ENCODE data around the gene NAB2. TPM values are rescaled to one million over a fixed set of nuclear protein-coding genes. Genes with fewer than 3 reads are reported as not detected.

The NAB2 gene
- total and polyA plus RNA-seq, 5 donors: 12.8 to 22.7 (median 13.8) TPM

GRCh38 chr12:57087691-57088353 is 1.1 kb upstream of the NAB2 start:
- peak; percentile 91 to 96 (median 96) for DNase-seq
- no peaks in the 10 kb centered on the region for H3K9me3 ChIP-seq (ENCODE audit: control insufficient read depth, low read length)
- intact Hi-C loops (cut with DNase I): no loop called here
- H3K4me3 ChIP-seq (ENCODE audit: low read length): peak overlapping the region; percentile 78
- under 1% methylated on average over 37 of the region's 37 CpGs for WGBS
- H3K27ac ChIP-seq (ENCODE audit: low read length): peak overlapping the region; percentile 100
- no peaks in the 10 kb centered on the region for H3K27me3 ChIP-seq (ENCODE audit: control insufficient read depth, insufficient read depth)
- peaks cover 4% of the 10 kb centered on the region for H3K4me1 ChIP-seq (ENCODE audit: control insufficient read depth, insufficient read depth, low read length)
- peak; percentile 65 to 73 for ATAC-seq

DNA sequence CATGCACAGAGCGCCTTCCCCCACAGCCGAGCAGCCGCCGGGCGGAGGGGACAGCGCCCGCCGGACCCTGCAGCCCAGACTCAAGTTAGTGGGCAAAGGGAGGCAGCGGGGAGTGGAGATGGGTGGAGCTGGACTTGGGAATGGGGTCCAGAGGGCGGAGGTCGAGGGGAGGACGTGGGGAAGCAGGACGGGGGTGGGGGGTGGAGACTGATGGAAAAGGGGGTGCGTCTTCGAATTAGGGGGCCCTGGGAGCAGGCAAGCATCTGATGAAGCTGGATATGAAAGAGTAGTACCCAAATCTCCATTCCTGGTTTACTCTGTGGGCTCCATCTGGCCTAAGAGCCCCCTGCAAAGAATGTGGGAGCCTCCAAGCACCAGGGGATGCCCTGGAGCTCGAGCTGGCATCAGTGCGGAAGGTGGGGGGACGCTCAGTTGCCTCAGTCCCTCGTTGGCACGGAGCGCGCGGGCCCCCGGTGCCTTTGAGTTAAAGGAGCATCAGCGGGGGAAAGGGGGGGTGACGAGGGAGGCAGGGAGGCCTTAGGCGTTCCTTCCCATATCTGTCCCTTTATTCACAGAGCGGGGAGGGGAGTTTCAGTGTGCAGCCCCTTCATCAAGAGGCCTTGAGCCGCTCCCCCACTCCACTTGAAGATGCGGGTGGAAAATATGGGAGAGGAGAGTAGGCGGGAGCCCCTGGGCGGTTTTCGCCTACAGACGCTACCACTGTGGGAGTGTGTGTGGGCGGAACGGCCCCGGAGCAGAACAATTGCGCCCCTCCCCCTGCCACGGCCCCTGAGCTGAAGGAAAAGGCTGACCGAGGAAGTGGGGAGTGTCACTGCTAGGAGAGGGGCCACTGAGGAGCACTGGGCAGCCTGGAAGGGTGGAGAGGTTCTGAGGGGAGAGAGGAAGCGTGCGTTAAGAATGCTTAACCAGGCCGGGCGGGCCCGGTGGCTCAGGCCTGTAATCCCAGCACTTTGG is 644 bp downstream of the NAB2 start:
- Histone ChIP-seq H3K4me3 (ENCODE audit: low read length) (peak overlapping the region; percentile 74), H3K9me3 (ENCODE audit: control insufficient read depth, low read length) (no peaks in the 10 kb centered on the region), H3K27ac (ENCODE audit: low read length) (peak overlapping the region; percentile 89), H3K27me3 (ENCODE audit: control insufficient read depth, insufficient read depth) (no peaks in the 10 kb centered on the region), H3K4me1 (ENCODE audit: control insufficient read depth, insufficient read depth, low read length) (peaks cover 4% of the 10 kb centered on the region)
- peak; percentile 91 to 95 (median 94) for DNase-seq
- WGBS: under 1% methylated on average over 45 of the region's 45 CpGs
- ATAC-seq: peak; percentile 12 to 47
- intact Hi-C loops (cut with DNase I): no loop called here

GRCh38 chr12:57090490-57090889 is 1.6 kb downstream of the NAB2 start:
- Histone ChIP-seq H3K27me3 (ENCODE audit: control insufficient read depth, insufficient read depth) (no peaks in the 10 kb centered on the region), H3K9me3 (ENCODE audit: control insufficient read depth, low read length) (no peaks in the 10 kb centered on the region), H3K4me3 (ENCODE audit: low read length) (peak overlapping the region; percentile 74), H3K4me1 (ENCODE audit: control insufficient read depth, insufficient read depth, low read length) (peaks cover 4% of the 10 kb centered on the region), H3K27ac (ENCODE audit: low read length) (peak overlapping the region; percentile 37)
- 33% methylated on average over 6 of the region's 6 CpGs for WGBS
- DNase-seq (peak in 1 of 3 donors; percentile 49), ATAC-seq (no peak)
- intact Hi-C loops (cut with DNase I): no loop called here

DNA sequence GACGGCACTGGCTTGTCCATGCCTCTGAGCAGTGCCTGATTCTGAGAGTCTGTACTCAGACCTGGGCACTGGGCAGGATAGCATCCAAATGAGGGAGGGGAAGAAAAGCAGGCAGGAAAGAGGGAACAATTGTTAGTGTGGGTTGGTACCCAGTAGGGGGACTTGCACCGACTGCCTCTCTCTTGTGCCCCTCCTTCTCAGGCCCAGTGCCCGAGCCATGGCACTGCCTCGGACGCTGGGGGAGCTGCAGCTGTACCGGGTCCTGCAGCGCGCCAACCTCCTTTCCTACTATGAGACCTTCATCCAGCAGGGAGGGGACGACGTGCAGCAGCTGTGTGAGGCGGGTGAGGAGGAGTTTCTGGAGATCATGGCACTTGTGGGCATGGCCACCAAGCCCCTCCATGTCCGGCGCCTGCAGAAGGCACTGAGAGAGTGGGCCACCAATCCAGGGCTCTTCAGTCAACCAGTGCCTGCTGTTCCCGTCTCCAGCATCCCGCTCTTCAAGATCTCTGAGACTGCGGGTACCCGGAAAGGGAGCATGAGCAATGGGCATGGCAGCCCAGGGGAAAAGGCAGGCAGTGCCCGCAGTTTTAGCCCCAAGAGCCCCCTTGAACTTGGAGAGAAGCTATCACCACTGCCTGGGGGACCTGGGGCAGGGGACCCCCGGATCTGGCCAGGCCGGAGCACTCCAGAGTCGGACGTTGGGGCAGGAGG is 2.2 kb downstream of the NAB2 start:
- peak in 2 of 3 donors; percentile 78 for DNase-seq
- Histone ChIP-seq H3K4me3 (ENCODE audit: low read length) (no peak overlapping the region), H3K4me1 (ENCODE audit: control insufficient read depth, insufficient read depth, low read length) (peaks cover 4% of the 10 kb centered on the region), H3K27me3 (ENCODE audit: control insufficient read depth, insufficient read depth) (no peaks in the 10 kb centered on the region), H3K9me3 (ENCODE audit: control insufficient read depth, low read length) (no peaks in the 10 kb centered on the region), H3K27ac (ENCODE audit: low read length) (no peak overlapping the region)
- no peak for ATAC-seq
- WGBS: 54% methylated on average over 22 of the region's 22 CpGs
- intact Hi-C loops (cut with DNase I): no loop called here

GRCh38 chr12:57091638-57092528 is 3.0 kb downstream of the NAB2 start:
- Histone ChIP-seq H3K27me3 (ENCODE audit: control insufficient read depth, insufficient read depth) (no peaks in the 10 kb centered on the region), H3K9me3 (ENCODE audit: control insufficient read depth, low read length) (no peaks in the 10 kb centered on the region), H3K27ac (ENCODE audit: low read length) (no peak overlapping the region), H3K4me1 (ENCODE audit: control insufficient read depth, insufficient read depth, low read length) (peaks cover 4% of the 10 kb centered on the region), H3K4me3 (ENCODE audit: low read length) (no peak overlapping the region)
- 66% methylated on average over 25 of the region's 25 CpGs for WGBS
- ATAC-seq (no peak), DNase-seq (peak in 2 of 3 donors; percentile 61 to 65)
- intact Hi-C loops (cut with DNase I): no loop called here

- 73% methylated on average over 5 of the region's 5 CpGs for WGBS
- Histone ChIP-seq H3K9me3 (ENCODE audit: control insufficient read depth, low read length) (no peaks in the 10 kb centered on the region), H3K27ac (ENCODE audit: low read length) (no peak overlapping the region), H3K4me3 (ENCODE audit: low read length) (no peak overlapping the region), H3K27me3 (ENCODE audit: control insufficient read depth, insufficient read depth) (no peaks in the 10 kb centered on the region), H3K4me1 (ENCODE audit: control insufficient read depth, insufficient read depth, low read length) (peaks cover 4% of the 10 kb centered on the region)
- intact Hi-C loops (cut with DNase I): no loop called here
- DNase-seq (peak in 1 of 3 donors; percentile 49), ATAC-seq (no peak)
Measured at GRCh38 chr12:57092529-57092862, 3.6 kb downstream of the NAB2 start.

DNA sequence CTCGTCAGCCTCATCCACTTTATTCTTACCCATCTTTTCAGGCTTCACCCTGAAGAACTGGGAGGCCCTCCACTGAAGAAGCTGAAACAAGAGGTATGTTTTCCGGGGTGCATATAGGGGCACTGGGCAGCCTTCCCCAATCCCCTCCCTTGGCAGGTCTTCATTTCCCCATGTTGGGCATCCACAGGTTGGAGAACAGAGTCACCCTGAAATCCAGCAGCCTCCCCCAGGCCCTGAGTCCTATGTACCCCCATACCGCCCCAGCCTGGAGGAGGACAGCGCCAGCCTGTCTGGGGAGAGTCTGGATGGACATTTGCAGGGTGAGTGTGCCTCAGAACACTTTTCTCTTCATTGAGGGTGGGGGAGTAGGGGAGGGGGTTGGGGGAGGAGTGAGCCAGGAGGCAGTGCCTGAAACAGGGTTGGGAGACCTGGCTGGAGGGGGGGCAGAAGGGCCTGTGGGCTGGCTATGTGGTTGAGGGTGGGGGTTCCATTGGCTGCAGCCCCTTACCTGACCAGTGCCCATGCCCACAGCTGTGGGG is 4.0 kb downstream of the NAB2 start:
- Histone ChIP-seq H3K4me3 (ENCODE audit: low read length) (no peak overlapping the region), H3K27ac (ENCODE audit: low read length) (no peak overlapping the region), H3K9me3 (ENCODE audit: control insufficient read depth, low read length) (no peaks in the 10 kb centered on the region), H3K4me1 (ENCODE audit: control insufficient read depth, insufficient read depth, low read length) (peaks cover 4% of the 10 kb centered on the region), H3K27me3 (ENCODE audit: control insufficient read depth, insufficient read depth) (no peaks in the 10 kb centered on the region)
- intact Hi-C loops (cut with DNase I): no loop called here
- no peak for DNase-seq
- 72% methylated on average over 4 of the region's 4 CpGs for WGBS
- no peak for ATAC-seq

DNA sequence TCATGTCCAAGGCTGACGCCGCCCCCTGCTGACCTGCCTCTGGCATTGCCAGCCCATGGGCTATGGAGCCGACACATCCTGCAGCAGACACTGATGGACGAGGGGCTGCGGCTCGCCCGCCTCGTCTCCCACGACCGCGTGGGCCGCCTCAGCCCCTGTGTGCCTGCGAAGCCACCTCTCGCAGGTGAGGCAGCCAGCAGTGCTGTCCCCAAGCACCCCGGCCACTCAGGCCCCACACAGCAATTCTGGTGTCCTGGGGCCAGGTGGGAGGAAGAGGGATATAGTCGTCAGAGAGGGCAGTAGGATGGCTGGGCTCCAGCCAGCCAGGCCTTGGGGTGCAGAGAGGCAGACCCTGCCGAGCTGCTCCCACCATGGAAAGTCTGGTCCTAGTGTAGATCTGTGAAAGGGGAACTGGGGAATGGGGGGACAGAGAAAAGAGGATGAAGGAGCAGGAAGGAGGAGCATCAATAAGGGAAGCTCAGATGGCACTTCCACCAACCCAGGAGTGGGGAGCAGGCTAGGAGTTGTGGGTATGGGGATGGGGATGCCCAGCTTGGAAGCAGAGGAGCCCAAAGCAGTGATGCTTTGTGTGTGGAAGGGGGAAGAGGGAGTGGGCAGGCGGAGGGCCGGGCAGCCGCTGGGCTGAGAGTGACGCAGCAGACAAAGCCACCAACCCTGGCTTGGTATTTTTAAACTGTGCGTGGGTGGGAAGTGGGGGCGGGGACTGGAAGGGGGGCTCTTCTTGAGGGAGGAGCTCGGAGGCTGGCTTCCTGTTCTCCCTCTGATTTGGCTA is 4.7 kb downstream of the NAB2 start:
- Histone ChIP-seq H3K4me3 (ENCODE audit: low read length) (no peak overlapping the region), H3K9me3 (ENCODE audit: control insufficient read depth, low read length) (no peaks in the 10 kb centered on the region), H3K4me1 (ENCODE audit: control insufficient read depth, insufficient read depth, low read length) (peaks cover 4% of the 10 kb centered on the region), H3K27me3 (ENCODE audit: control insufficient read depth, insufficient read depth) (no peaks in the 10 kb centered on the region), H3K27ac (ENCODE audit: low read length) (peak overlapping the region; percentile 9)
- intact Hi-C loops (cut with DNase I): no loop called here
- WGBS: 36% methylated on average over 24 of the region's 24 CpGs
- ATAC-seq (peak; percentile 58 to 68), DNase-seq (peak; percentile 83 to 93 (median 92))

DNA sequence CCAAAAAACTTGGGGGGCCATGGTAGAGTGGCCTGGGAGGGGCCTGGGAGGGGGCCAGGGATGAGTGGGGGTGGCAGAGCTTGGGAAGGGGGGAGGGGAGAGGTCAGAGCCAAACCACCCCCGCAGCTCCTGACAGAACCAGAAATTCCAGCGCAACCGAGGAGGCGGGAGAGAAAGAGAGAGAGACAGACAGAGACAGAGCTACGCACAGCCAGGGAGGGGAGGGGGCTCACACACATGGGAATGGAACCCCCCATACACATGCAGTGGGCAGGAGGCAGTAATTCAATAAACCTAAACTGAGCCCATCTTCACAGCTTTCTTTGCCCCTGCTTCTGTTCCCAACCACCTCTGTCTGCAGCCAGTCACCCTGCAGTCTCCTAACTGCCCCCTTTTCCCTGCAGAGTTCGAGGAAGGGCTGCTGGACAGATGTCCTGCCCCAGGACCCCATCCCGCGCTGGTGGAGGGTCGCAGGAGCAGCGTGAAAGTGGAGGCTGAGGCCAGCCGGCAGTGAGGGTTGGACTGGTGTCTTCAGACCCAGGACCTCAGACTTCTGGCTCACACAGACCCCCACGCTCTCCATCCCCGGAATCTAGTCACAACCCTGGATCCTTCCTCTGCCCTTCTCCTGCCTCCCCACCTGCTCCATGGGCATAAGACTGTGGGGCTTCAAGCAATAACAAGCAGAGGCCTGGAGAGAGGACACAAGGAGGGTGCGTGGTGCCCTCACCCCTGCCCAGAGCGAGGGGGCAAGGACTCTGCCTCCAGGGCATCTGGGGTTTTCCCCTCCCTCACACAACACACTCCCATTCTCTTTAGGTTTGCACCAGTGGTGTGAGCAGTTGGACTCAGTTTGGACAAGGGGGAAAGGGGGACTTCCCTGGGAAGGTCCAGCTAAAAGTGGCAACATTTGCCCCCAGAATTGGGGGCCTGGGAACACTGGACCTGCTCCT is 5.6 kb downstream of the NAB2 start:
- 45% methylated on average over 15 of the region's 15 CpGs for WGBS
- peak in 1 of 3 donors; percentile 60 for DNase-seq
- Histone ChIP-seq H3K9me3 (ENCODE audit: control insufficient read depth, low read length) (no peaks in the 10 kb centered on the region), H3K27ac (ENCODE audit: low read length) (peak overlapping the region; percentile 40), H3K27me3 (ENCODE audit: control insufficient read depth, insufficient read depth) (no peaks in the 10 kb centered on the region), H3K4me3 (ENCODE audit: low read length) (no peak overlapping the region), H3K4me1 (ENCODE audit: control insufficient read depth, insufficient read depth, low read length) (peaks cover 4% of the 10 kb centered on the region)
- ATAC-seq: no peak
- intact Hi-C loops (cut with DNase I): no loop called here
